Activated T-cell treated with anti-CD3 and anti-CD28 coated beads for 4 hours (primary cell): ENCODE data around the gene NAE1.
"Not testable (repeated sequence)": the region's sequence is repeated elsewhere in the genome, so short reads cannot be mapped to it uniquely, and the experiment has no call there.

Experiments used
- DNase-seq: peaks from one replicate; pipeline ENCODE4 v3.0.0-alpha.2; 2020

Gene NAE1

GRCh38 chr16:66830422-66831404 lies at the start of gene NAE1:
TSS of gene NAE1 (minus strand) at chr16:66830976. CDS start at chr16:66830899, 77 bp downstream.
- peak; percentile 84 for DNase-seq

- peak; percentile 9 for DNase-seq
Measured at GRCh38 chr16:66878067-66878466, 47.3 kb upstream of the NAE1 start.

- DNase-seq: no peak
Measured at GRCh38 chr16:66874079-66874775, 43.5 kb upstream of the NAE1 start.

- DNase-seq: no peak
Measured at GRCh38 chr16:66873685-66874055, 42.9 kb upstream of the NAE1 start.

GRCh38 chr16:66872943-66873684 lies 42.3 kb upstream of the NAE1 start:
- peak; percentile 78 for DNase-seq

- DNase-seq: no peak
Measured at GRCh38 chr16:66872559-66872942, 41.8 kb upstream of the NAE1 start.

- DNase-seq: no peak
Measured at GRCh38 chr16:66871840-66872239, 41.1 kb upstream of the NAE1 start.

- DNase-seq: not testable (repeated sequence)
Measured at GRCh38 chr16:66871363-66871762, 40.6 kb upstream of the NAE1 start.

- no peak for DNase-seq
Measured at GRCh38 chr16:66869424-66869823, 38.6 kb upstream of the NAE1 start.

GRCh38 chr16:66863707-66864106 lies 32.9 kb upstream of the NAE1 start:
- no peak for DNase-seq

- DNase-seq: no peak
Measured at GRCh38 chr16:66862023-66862520, 31.3 kb upstream of the NAE1 start.

- no peak for DNase-seq
Measured at GRCh38 chr16:66859397-66860068, 28.8 kb upstream of the NAE1 start.

- DNase-seq: no peak
Measured at GRCh38 chr16:66858740-66859396, 28.1 kb upstream of the NAE1 start.

- no peak for DNase-seq
Measured at GRCh38 chr16:66857437-66857836, 26.7 kb upstream of the NAE1 start.

- DNase-seq: no peak
Measured at GRCh38 chr16:66856801-66857200, 26.0 kb upstream of the NAE1 start.

- no peak for DNase-seq
Measured at GRCh38 chr16:66856184-66856730, 25.5 kb upstream of the NAE1 start.

GRCh38 chr16:66853261-66854139 lies 22.7 kb upstream of the NAE1 start:
- no peak for DNase-seq

- no peak for DNase-seq
Measured at GRCh38 chr16:66851166-66851964, 20.6 kb upstream of the NAE1 start.

GRCh38 chr16:66850115-66850815 lies 19.5 kb upstream of the NAE1 start:
- DNase-seq: no peak
